Osteoblast (primary cell): ENCODE results near the gene SASH3. TPM values are rescaled to one million over a fixed set of nuclear protein-coding genes. Genes with fewer than 3 reads are reported as not detected.

Source experiments
- DNase-seq: peaks from one replicate; pipeline ENCODE4 v3.0.0; 2011; ENCODE audit warnings: low spot score, mixed read lengths; ENCODE audit not compliant: insufficient read length; ENCODE audit errors: missing footprints
- H2AFZ ChIP-seq: 2 replicates; pipeline ENCODE4 v1.6.0; 2011; ENCODE audit warnings: mild to moderate bottlenecking, low read length
- H3K27ac ChIP-seq: 2 replicates; pipeline ENCODE4 v1.5.1; 2011; ENCODE audit warnings: mild to moderate bottlenecking, low read depth, low read length, moderate library complexity
- H3K27me3 ChIP-seq: 2 replicates; pipeline ENCODE4 v1.6.0; 2012; ENCODE audit warnings: mild to moderate bottlenecking, control low read depth, inconsistent platforms, low read length, moderate library complexity; ENCODE audit not compliant: insufficient read depth
- H3K36me3 ChIP-seq: 2 replicates; pipeline ENCODE4 v1.5.1; 2011; ENCODE audit warnings: mild to moderate bottlenecking, low read length, control low read depth, moderate library complexity; ENCODE audit not compliant: insufficient read depth
- H3K4me1 ChIP-seq: 2 replicates; pipeline ENCODE4 v1.5.1; 2011; ENCODE audit warnings: mild to moderate bottlenecking, low read length, control low read depth, moderate library complexity; ENCODE audit not compliant: insufficient read depth
- H3K4me2 ChIP-seq: 2 replicates; pipeline ENCODE4 v1.6.0; 2011; ENCODE audit warnings: mild to moderate bottlenecking, low read length; ENCODE audit not compliant: insufficient read depth
- H3K4me3 ChIP-seq: fragments of 200-600 bp; sonication (generic); 3 replicates; pipeline ENCODE4 v1.5.1; 2012; ENCODE audit warnings: mild to moderate bottlenecking, low read length, inconsistent platforms; ENCODE audit not compliant: insufficient read depth
- H3K79me2 ChIP-seq: 2 replicates; pipeline ENCODE4 v1.6.0; 2012; ENCODE audit warnings: mild to moderate bottlenecking, low read length, control low read depth, inconsistent platforms; ENCODE audit not compliant: insufficient read depth
- H3K9me3 ChIP-seq: 2 replicates; pipeline ENCODE4 v1.5.1; 2011; ENCODE audit warnings: low read depth, low read length, control low read depth
- H4K20me1 ChIP-seq: 2 replicates; pipeline ENCODE4 v1.6.0; 2012; ENCODE audit warnings: mild to moderate bottlenecking, low read length, control low read depth; ENCODE audit not compliant: insufficient read depth
- total RNA-seq: library from RNA; depleted of rRNA; stranded (reverse); fragments of >200 nt; gene quantifications from 2 replicates; pipeline ENCODE4 v1.2.3, GENCODE V29; 2012
- TF ChIP-seq, protein P1 (sequence below): IDR thresholded peaks from 2 replicates; pipeline ENCODE4 v1.5.1; 2011; ENCODE audit warnings: mild to moderate bottlenecking, low read depth, low read length, moderate library complexity; ENCODE audit errors: extremely low read depth

SASH3 gene
- total RNA-seq, 1 donor: not detected

DNA sequence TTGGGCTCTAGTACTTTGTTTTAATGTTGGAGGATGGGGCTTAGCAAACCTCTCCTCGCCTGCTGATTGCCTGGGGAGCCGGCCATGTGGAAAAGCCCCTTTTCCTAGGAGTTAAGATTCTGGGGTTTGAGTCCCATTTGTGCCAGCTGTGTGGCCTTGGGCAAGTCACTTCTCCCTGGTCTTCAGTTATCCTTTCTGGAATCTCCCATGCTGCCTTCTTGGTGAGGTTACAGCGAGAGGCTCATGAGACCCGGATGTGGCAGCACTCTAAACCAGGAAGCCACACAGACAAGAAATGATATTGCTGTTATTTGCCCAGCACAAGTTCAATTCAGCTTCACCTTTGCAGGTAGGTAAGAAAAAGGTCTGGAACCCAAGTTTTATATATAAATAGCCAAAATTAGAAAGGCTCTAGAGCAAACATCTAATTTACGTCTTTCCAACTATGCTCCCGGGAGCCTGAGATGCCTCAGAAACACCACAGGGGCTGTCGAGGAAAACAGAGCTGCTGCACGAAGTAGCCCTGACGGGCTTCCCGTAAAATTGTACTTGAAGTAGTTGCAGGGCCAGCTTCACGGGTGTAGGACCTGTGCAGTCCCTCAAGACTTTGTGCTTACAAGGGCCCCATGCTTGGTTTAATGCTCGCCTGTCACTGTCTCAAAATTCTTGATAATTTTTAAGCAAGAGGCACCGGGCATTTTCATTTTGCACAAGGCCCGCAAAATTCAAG is 8.3 kb upstream of the SASH3 start:
- TF ChIP-seq, protein P1, sequence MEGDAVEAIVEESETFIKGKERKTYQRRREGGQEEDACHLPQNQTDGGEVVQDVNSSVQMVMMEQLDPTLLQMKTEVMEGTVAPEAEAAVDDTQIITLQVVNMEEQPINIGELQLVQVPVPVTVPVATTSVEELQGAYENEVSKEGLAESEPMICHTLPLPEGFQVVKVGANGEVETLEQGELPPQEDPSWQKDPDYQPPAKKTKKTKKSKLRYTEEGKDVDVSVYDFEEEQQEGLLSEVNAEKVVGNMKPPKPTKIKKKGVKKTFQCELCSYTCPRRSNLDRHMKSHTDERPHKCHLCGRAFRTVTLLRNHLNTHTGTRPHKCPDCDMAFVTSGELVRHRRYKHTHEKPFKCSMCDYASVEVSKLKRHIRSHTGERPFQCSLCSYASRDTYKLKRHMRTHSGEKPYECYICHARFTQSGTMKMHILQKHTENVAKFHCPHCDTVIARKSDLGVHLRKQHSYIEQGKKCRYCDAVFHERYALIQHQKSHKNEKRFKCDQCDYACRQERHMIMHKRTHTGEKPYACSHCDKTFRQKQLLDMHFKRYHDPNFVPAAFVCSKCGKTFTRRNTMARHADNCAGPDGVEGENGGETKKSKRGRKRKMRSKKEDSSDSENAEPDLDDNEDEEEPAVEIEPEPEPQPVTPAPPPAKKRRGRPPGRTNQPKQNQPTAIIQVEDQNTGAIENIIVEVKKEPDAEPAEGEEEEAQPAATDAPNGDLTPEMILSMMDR: no peak
- H3K79me2 ChIP-seq: no peaks in the 10 kb centered on the region
- no peaks in the 10 kb centered on the region for H4K20me1 ChIP-seq
- no peak overlapping the region for H3K4me3 ChIP-seq
- no peaks in the 10 kb centered on the region for H3K9me3 ChIP-seq
- no peaks in the 10 kb centered on the region for H3K36me3 ChIP-seq
- DNase-seq: no peak
- no peaks in the 10 kb centered on the region for H3K4me1 ChIP-seq
- no peak overlapping the region for H3K27ac ChIP-seq
- no peak overlapping the region for H2AFZ ChIP-seq
- H3K27me3 ChIP-seq: no peaks in the 10 kb centered on the region
- H3K4me2 ChIP-seq: no peak overlapping the region

- TF ChIP-seq, protein P1: no peak
- no peaks in the 10 kb centered on the region for H3K79me2 ChIP-seq
- no peak overlapping the region for H3K4me2 ChIP-seq
- H3K27me3 ChIP-seq: no peaks in the 10 kb centered on the region
- no peaks in the 10 kb centered on the region for H3K4me1 ChIP-seq
- H3K4me3 ChIP-seq: no peak overlapping the region
- peak overlapping the region; percentile 51 for H2AFZ ChIP-seq
- no peak for DNase-seq
- no peaks in the 10 kb centered on the region for H3K36me3 ChIP-seq
- no peak overlapping the region for H3K27ac ChIP-seq
- no peaks in the 10 kb centered on the region for H3K9me3 ChIP-seq
- H4K20me1 ChIP-seq: no peaks in the 10 kb centered on the region
These were observed 6.8 kb upstream of the SASH3 start for GRCh38 chrX:129772796-129773431.

DNA sequence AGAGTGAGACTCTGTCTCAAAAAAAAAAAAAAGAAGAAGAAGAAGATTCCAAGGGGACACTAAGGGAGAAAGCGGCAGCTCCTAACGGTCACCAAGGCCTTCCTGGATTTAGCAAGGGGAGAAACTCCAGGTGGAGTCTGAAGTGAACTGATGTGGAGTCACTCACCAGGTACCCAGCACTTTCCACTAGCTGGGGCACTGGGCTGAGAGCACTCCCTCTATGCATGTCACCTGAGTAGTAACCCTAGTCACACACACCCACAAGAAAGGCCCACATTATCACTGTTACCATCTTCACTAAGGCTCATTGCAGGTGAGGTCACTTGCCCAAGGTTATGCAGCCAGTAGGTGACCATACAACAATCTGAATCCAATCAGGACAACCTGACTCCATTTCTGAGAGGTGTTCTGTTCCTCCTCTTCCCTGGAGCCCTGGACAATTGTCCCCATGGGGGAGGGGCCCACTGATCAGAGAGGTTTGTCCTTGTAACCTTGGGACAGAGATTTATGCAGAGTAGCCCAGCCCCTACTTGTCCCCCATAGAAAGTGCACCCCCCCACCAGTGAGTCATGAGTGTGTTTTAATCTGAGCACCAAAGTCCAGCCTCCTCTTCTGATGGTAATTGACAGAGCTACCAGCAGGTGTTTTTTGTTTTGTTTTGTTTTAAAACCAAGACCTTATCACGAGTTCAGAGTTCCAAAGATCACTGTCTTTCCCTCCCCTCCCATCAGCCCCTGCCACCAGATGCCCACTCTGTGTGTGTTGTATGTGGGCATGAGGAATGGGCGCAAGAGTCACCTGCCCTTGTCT is 5.9 kb upstream of the SASH3 start:
- Histone ChIP-seq H2AFZ (no peak overlapping the region), H3K27me3 (no peaks in the 10 kb centered on the region), H4K20me1 (no peaks in the 10 kb centered on the region), H3K4me3 (no peak overlapping the region), H3K79me2 (no peaks in the 10 kb centered on the region), H3K27ac (no peak overlapping the region), H3K9me3 (no peaks in the 10 kb centered on the region), H3K4me2 (no peak overlapping the region), H3K4me1 (no peaks in the 10 kb centered on the region), H3K36me3 (no peaks in the 10 kb centered on the region)
- DNase-seq: no peak
- TF ChIP-seq, protein P1: no peak
